Measurements from ENCODE around the gene AATF.

DNA sequence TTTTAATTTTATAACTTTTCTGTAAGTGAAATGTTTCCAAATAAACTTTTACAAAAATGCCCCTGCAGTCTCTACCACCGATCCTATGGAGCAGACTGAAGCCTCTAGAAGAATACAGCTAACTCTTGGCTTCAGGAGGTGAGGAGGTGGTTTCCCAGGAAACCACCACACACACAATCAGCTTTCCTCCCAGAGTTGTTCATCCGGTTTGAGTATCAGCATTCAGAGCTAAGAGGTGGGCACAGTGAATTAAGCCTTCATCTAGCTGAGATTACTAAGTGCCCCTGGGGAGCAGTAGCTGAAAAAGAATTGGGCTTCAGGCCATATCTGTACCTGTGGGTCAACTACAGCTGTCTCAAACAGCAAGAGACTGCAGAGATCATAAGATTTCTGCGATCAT lies 139.7 kb downstream of the AATF start:
- TF ChIP-seq, protein P1, sequence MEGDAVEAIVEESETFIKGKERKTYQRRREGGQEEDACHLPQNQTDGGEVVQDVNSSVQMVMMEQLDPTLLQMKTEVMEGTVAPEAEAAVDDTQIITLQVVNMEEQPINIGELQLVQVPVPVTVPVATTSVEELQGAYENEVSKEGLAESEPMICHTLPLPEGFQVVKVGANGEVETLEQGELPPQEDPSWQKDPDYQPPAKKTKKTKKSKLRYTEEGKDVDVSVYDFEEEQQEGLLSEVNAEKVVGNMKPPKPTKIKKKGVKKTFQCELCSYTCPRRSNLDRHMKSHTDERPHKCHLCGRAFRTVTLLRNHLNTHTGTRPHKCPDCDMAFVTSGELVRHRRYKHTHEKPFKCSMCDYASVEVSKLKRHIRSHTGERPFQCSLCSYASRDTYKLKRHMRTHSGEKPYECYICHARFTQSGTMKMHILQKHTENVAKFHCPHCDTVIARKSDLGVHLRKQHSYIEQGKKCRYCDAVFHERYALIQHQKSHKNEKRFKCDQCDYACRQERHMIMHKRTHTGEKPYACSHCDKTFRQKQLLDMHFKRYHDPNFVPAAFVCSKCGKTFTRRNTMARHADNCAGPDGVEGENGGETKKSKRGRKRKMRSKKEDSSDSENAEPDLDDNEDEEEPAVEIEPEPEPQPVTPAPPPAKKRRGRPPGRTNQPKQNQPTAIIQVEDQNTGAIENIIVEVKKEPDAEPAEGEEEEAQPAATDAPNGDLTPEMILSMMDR (IDR thresholded peaks at IDR 0.05), result no peak
- no peak for TF ChIP-seq POLR2A (IDR thresholded peaks at IDR 0.05)

All from Peyer's patch (tissue), 4 donors.